C4-2B (cell line): Measurements from ENCODE around the gene WWOX.

Experiments
- ZFX ChIP-seq: fragments of 450-650 bp; IDR thresholded peaks from 2 replicates; pipeline ENCODE4 v1.6.1; 2017
- TF ChIP-seq, protein P1 (sequence below): fragments of 450-650 bp; conservative IDR thresholded peaks from 2 replicates; pipeline ENCODE4 v1.5.1; 2017; ENCODE audit warnings: mild to moderate bottlenecking

DNA sequence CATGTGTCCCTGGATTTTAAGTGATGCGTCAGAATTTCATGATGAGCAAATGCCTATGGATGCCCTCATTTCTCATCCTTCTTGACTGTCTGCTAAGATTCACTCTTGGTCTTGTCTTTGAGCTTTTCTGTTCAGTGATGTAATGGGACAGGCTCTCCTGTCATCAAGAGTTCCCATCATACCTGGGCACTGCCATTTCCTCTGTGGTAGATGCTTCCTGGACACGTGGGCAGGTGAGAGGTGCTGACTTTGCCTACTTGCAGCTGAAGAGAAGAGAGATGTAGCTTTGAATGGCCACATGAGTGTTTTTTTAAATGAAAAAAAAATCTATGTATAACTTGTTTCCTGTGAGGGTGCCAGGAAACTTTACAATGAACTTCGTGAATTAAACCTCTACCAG, 943.4 kb downstream of the WWOX start:
- TF ChIP-seq, protein P1, sequence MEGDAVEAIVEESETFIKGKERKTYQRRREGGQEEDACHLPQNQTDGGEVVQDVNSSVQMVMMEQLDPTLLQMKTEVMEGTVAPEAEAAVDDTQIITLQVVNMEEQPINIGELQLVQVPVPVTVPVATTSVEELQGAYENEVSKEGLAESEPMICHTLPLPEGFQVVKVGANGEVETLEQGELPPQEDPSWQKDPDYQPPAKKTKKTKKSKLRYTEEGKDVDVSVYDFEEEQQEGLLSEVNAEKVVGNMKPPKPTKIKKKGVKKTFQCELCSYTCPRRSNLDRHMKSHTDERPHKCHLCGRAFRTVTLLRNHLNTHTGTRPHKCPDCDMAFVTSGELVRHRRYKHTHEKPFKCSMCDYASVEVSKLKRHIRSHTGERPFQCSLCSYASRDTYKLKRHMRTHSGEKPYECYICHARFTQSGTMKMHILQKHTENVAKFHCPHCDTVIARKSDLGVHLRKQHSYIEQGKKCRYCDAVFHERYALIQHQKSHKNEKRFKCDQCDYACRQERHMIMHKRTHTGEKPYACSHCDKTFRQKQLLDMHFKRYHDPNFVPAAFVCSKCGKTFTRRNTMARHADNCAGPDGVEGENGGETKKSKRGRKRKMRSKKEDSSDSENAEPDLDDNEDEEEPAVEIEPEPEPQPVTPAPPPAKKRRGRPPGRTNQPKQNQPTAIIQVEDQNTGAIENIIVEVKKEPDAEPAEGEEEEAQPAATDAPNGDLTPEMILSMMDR, result no peak
- no peak for TF ChIP-seq ZFX
